Hepatocyte (in vitro differentiated cells): ENCODE results near the gene TSPAN32.

Experiments used
- EZH2 ChIP-seq: fragments of 200-600 bp; sonication (generic); IDR thresholded peaks from 2 replicates; pipeline ENCODE4 v1.6.1; 2016; ENCODE audit warnings: antibody characterized with exemption, mild to moderate bottlenecking, borderline replicate concordance
- EZH2phosphoT487 ChIP-seq: fragments of 200-600 bp; sonication (generic); IDR thresholded peaks from one replicate; pipeline ENCODE4 v1.6.1; 2018; ENCODE audit warnings: antibody characterized with exemption, mild to moderate bottlenecking, low read depth, moderate library complexity; ENCODE audit not compliant: unreplicated experiment, severe bottlenecking
- TF ChIP-seq, protein P1 (sequence below): fragments of 200-600 bp; sonication (generic); IDR thresholded peaks from 2 replicates; pipeline ENCODE4 v1.5.1; 2016; ENCODE audit warnings: antibody characterized with exemption, mild to moderate bottlenecking; ENCODE audit not compliant: poor library complexity

DNA sequence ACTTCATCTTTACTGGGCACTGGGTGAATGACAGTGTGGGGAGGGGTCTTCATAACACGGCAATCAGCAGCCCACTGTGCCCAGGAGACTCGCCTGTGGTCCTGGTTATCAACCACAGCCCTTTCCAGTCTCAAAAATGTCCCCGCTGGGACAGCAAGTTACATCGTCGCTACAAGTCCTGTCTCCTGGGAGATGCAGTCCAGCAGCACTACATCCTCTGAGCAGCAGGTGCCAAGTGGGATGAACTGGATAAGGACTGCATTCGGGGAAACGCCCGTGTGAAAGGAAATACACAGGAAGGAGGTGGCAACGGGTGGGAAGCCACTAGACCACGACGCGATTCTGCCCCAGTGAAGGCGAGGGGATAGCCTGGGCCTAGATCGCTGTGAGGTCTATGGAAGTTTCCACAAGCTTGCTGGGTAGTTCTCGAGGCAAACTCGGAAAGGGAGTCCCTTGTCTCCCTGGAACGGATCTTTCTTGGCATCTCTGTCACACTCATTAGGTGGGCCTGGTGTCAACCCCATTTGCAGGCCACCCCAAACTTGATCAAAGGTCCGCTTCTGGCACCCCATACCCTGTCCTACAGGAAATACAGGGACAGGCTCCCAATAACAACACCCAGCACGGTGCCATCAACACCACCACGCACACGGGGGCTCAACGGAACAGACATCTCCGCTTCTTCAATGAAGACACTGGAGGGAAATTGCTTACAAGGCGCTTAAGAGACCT, 35.8 kb upstream of the TSPAN32 start:
- TF ChIP-seq, protein P1, sequence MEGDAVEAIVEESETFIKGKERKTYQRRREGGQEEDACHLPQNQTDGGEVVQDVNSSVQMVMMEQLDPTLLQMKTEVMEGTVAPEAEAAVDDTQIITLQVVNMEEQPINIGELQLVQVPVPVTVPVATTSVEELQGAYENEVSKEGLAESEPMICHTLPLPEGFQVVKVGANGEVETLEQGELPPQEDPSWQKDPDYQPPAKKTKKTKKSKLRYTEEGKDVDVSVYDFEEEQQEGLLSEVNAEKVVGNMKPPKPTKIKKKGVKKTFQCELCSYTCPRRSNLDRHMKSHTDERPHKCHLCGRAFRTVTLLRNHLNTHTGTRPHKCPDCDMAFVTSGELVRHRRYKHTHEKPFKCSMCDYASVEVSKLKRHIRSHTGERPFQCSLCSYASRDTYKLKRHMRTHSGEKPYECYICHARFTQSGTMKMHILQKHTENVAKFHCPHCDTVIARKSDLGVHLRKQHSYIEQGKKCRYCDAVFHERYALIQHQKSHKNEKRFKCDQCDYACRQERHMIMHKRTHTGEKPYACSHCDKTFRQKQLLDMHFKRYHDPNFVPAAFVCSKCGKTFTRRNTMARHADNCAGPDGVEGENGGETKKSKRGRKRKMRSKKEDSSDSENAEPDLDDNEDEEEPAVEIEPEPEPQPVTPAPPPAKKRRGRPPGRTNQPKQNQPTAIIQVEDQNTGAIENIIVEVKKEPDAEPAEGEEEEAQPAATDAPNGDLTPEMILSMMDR = no peak
- no peak for TF ChIP-seq EZH2
- no peak for TF ChIP-seq EZH2phosphoT487
